IMR-90 (cell line): ENCODE data around the gene DGKH. TPM values are rescaled to one million over a fixed set of nuclear protein-coding genes. Genes with fewer than 3 reads are reported as not detected.

Experiments used
- ATAC-seq: fragments of 200-7000 bp; cut with Tn5 transposase; 2 replicates; pipeline ENCODE4 v1.9.1; 2020; ENCODE audit warnings: low read depth, mild to moderate bottlenecking, moderate library complexity
- BruUV-seq: library from RNA; stranded (reverse); fragments of 400-500 nt; replicated peaks from 2 replicates; lab custom pipeline; 2021; lab: Mats Ljungman, UMichigan
- CTCF ChIA-PET: fragments of 300-600 bp; formaldehyde crosslinking; extraction: SDS; loops from one replicate; lab custom pipeline; 2021; ENCODE audit warnings: antibody characterized with exemption; lab: Yijun Ruan, JAX
- POLR2A ChIA-PET: fragments of 300-600 bp; sonication (Branson Sonifier 250); formaldehyde crosslinking; loops from one replicate; lab custom pipeline; 2022; ENCODE audit warnings: antibody characterized with exemption; ENCODE audit not compliant: unreplicated experiment; lab: Charles Lee
- DNase-seq: peaks from one replicate; pipeline ENCODE4 v3.0.0; 2013
- H2AFZ ChIP-seq: replicated peaks from 2 replicates; pipeline ENCODE3; 2013; ENCODE audit warnings: low read length, mild to moderate bottlenecking; ENCODE audit not compliant: poor library complexity
- H2AK5ac ChIP-seq: 2 replicates; pipeline ENCODE4 v1.6.1; 2013; ENCODE audit warnings: low read depth, low read length, inconsistent platforms
- H2AK9ac ChIP-seq: replicated peaks from 2 replicates; pipeline ENCODE3; 2013; ENCODE audit warnings: mild to moderate bottlenecking, low read depth, low read length, moderate library complexity; ENCODE audit not compliant: poor library complexity
- H2BK120ac ChIP-seq: 2 replicates; pipeline ENCODE4 v1.6.1; 2013; ENCODE audit warnings: low read depth, low read length, inconsistent platforms
- H2BK15ac ChIP-seq: 3 replicates; pipeline ENCODE4 v1.6.1; 2013; ENCODE audit warnings: low read depth, low read length, inconsistent platforms
- H2BK20ac ChIP-seq: 2 replicates; pipeline ENCODE4 v1.6.1; 2013; ENCODE audit warnings: low read depth, mild to moderate bottlenecking, inconsistent platforms, low read length, moderate library complexity
- H2BK5ac ChIP-seq: 2 replicates; pipeline ENCODE4 v1.6.1; 2013; ENCODE audit warnings: mild to moderate bottlenecking, low read depth, low read length, inconsistent platforms; ENCODE audit not compliant: poor library complexity, severe bottlenecking
- H3K14ac ChIP-seq: replicated peaks from 2 replicates; pipeline ENCODE4 v1.6.1; 2013; ENCODE audit warnings: low read depth, low read length, inconsistent platforms
- H3K18ac ChIP-seq: 2 replicates; pipeline ENCODE4 v1.6.1; 2013; ENCODE audit warnings: low read depth, low read length, control low read depth
- H3K23ac ChIP-seq: 2 replicates; pipeline ENCODE4 v1.6.1; 2013; ENCODE audit warnings: low read depth, low read length, inconsistent platforms
- H3K27ac ChIP-seq: 2 replicates; pipeline ENCODE4 v1.5.1; 2013; ENCODE audit warnings: mild to moderate bottlenecking, control low read depth, low read length; ENCODE audit not compliant: insufficient read depth
- H3K27me3 ChIP-seq: 2 replicates; pipeline ENCODE4 v1.6.1; 2013; ENCODE audit warnings: low read length; ENCODE audit not compliant: control insufficient read depth, insufficient read depth
- H3K36me3 ChIP-seq: 2 replicates; pipeline ENCODE4 v1.6.1; 2013; ENCODE audit warnings: low read length, mixed read lengths; ENCODE audit not compliant: control insufficient read depth, insufficient read depth
- H3K4ac ChIP-seq: 2 replicates; pipeline ENCODE4 v1.6.1; 2013; ENCODE audit warnings: low read depth, low read length, inconsistent platforms
- H3K4me1 ChIP-seq: 2 replicates; pipeline ENCODE4 v1.6.1; 2013; ENCODE audit warnings: low read length, mixed read lengths; ENCODE audit not compliant: control insufficient read depth, insufficient read depth
- H3K4me2 ChIP-seq: 2 replicates; pipeline ENCODE4 v1.6.1; 2013; ENCODE audit warnings: low read depth, mild to moderate bottlenecking, control low read depth, low read length, moderate library complexity
- H3K4me3 ChIP-seq: 2 replicates; pipeline ENCODE4 v1.5.1; 2013; ENCODE audit warnings: low read depth, mild to moderate bottlenecking, control low read depth, low read length, moderate library complexity; ENCODE audit not compliant: insufficient read depth
- H3K56ac ChIP-seq: 2 replicates; pipeline ENCODE4 v1.6.1; 2013; ENCODE audit warnings: low read length, inconsistent platforms; ENCODE audit not compliant: insufficient read depth; ENCODE audit errors: extremely low read depth
- H3K79me1 ChIP-seq, 2 experiments: 2 replicates each; pipeline ENCODE4 v1.6.1; 2013; ENCODE audit warnings: low read length in 2 of 2, inconsistent platforms in 1 of 2, low read depth in 1 of 2
- H3K9ac ChIP-seq: 2 replicates; pipeline ENCODE4 v1.6.1; 2013; ENCODE audit warnings: low read depth, low read length, control low read depth
- H3K9me1 ChIP-seq: 2 replicates; pipeline ENCODE4 v1.6.1; 2013; ENCODE audit warnings: low read length, inconsistent platforms; ENCODE audit not compliant: insufficient read depth
- H3K9me3 ChIP-seq: 2 replicates; pipeline ENCODE4 v1.6.1; 2013; ENCODE audit warnings: low read length; ENCODE audit not compliant: control insufficient read depth, insufficient read depth
- H4K20me1 ChIP-seq: 2 replicates; pipeline ENCODE4 v1.6.1; 2013; ENCODE audit warnings: low read length, inconsistent platforms; ENCODE audit not compliant: insufficient read depth
- H4K5ac ChIP-seq: 2 replicates; pipeline ENCODE4 v1.6.1; 2013; ENCODE audit warnings: mild to moderate bottlenecking, low read depth, low read length, control low read depth
- H4K8ac ChIP-seq, 2 experiments: 2 replicates each; pipeline ENCODE4 v1.6.1; 2013; ENCODE audit warnings: low read depth in 2 of 2, low read length in 2 of 2, control low read depth in 1 of 2, inconsistent platforms in 1 of 2
- H4K91ac ChIP-seq: 2 replicates; pipeline ENCODE4 v1.6.1; 2013; ENCODE audit warnings: low read depth, low read length, inconsistent platforms; ENCODE audit not compliant: insufficient read depth
- BHLHE40 ChIP-seq: fragments of 150-350 bp; IDR thresholded peaks from 2 replicates; pipeline ENCODE4 v1.6.1; 2016; ENCODE audit warnings: mild to moderate bottlenecking, low read depth, low read length
- CEBPB ChIP-seq: IDR thresholded peaks from 2 replicates; pipeline ENCODE4 v1.6.1; 2012; ENCODE audit warnings: low read depth, low read length, improper control_type of control experiment
- CHD1 ChIP-seq: IDR thresholded peaks from 2 replicates; pipeline ENCODE4 v1.6.1; 2012; ENCODE audit warnings: low read depth, low read length, improper control_type of control experiment
- CTCF ChIP-seq: conservative IDR thresholded peaks from 2 replicates; pipeline ENCODE4 v1.5.1; 2012; ENCODE audit warnings: mild to moderate bottlenecking, low read depth, low read length, improper control_type of control experiment
- ELK1 ChIP-seq: fragments of 150-350 bp; IDR thresholded peaks from 2 replicates; pipeline ENCODE4 v1.6.1; 2016; ENCODE audit warnings: low read depth, mild to moderate bottlenecking, low read length, moderate library complexity, borderline replicate concordance
- FOS ChIP-seq: fragments of 150-350 bp; IDR thresholded peaks from 2 replicates; pipeline ENCODE4 v1.6.1; 2016; ENCODE audit warnings: low read depth, low read length
- MAFK ChIP-seq: IDR thresholded peaks from 2 replicates; pipeline ENCODE4 v1.6.1; 2012; ENCODE audit warnings: low read depth, low read length, improper control_type of control experiment
- MAZ ChIP-seq: IDR thresholded peaks from 2 replicates; pipeline ENCODE4 v1.6.1; 2012; ENCODE audit warnings: low read depth, mild to moderate bottlenecking, low read length, improper control_type of control experiment, moderate library complexity, borderline replicate concordance
- MXI1 ChIP-seq: IDR thresholded peaks from 2 replicates; pipeline ENCODE4 v1.6.1; 2012; ENCODE audit warnings: low read depth, mild to moderate bottlenecking, low read length, moderate library complexity, borderline replicate concordance
- NFE2L2 ChIP-seq: fragments of 150-350 bp; IDR thresholded peaks from 2 replicates; pipeline ENCODE4 v1.6.1; 2016; ENCODE audit warnings: low read depth, mild to moderate bottlenecking, low read length
- POLR2A ChIP-seq: IDR thresholded peaks from 2 replicates; pipeline ENCODE4 v1.6.1; 2012; ENCODE audit warnings: mild to moderate bottlenecking, low read depth, low read length
- RAD21 ChIP-seq: IDR thresholded peaks from 2 replicates; pipeline ENCODE4 v1.6.1; 2012; ENCODE audit warnings: low read length, improper control_type of control experiment
- RCOR1 ChIP-seq: IDR thresholded peaks from 2 replicates; pipeline ENCODE4 v1.6.1; 2012; ENCODE audit warnings: mild to moderate bottlenecking, low read length, improper control_type of control experiment; ENCODE audit not compliant: insufficient replicate concordance
- RFX5 ChIP-seq: IDR thresholded peaks from 2 replicates; pipeline ENCODE4 v1.8.0; 2012; ENCODE audit warnings: low read depth, mild to moderate bottlenecking, low read length, moderate library complexity
- SMC3 ChIP-seq: fragments of 150-350 bp; IDR thresholded peaks from 2 replicates; pipeline ENCODE4 v1.6.1; 2016; ENCODE audit warnings: low read depth, mild to moderate bottlenecking, antibody characterized with exemption, low read length, moderate library complexity
- USF2 ChIP-seq: fragments of 150-350 bp; IDR thresholded peaks from 2 replicates; pipeline ENCODE4 v1.6.1; 2017; ENCODE audit warnings: mild to moderate bottlenecking, antibody characterized with exemption, low read length, low read depth
- WGBS, 2 experiments: methylation state at CpG; one replicate each; pipeline versions ENCODE4 v1.1.5 to v1.1.7; 2013; ENCODE audit warnings: missing lambda C conversion rate in 2 of 2; ENCODE audit not compliant: insufficient read length in 1 of 2; ENCODE audit errors: extremely low coverage in 2 of 2; 5-methylcytosine and 5-hydroxymethylcytosine counted together
- dilution Hi-C: fragments of 300-500 bp; cut with HindIII; formaldehyde crosslinking; loops from one replicate; pipeline ENCODE4 v1.14.3; 2018; ENCODE audit warnings: low sequenced_read_pairs; ENCODE audit not compliant: unreplicated experiment
- in situ Hi-C: fragments of 300-500 bp; cut with MboI; formaldehyde crosslinking; loops from 3 replicates; pipeline ENCODE4 v1.14.3; 2019; ENCODE audit warnings: low sequenced_read_pairs, inconsistent platforms, mixed read lengths
- intact Hi-C: fragments of 100-400 bp; cut with micrococcal nuclease; formaldehyde crosslinking; loops from 2 replicates; pipeline ENCODE4 v1.10.0; 2022
- polyA plus RNA-seq, 3 experiments: library from polyadenylated mRNA; depleted of rRNA; stranded (reverse); fragments of >200 nt; gene quantifications; 2 replicates each; pipeline ENCODE4 v1.2.3, GENCODE V29; 2012; ENCODE audit warnings: low replicate concordance in 1 of 3
- total RNA-seq: library from RNA; depleted of rRNA; stranded (reverse); fragments of >200 nt; gene quantifications from 2 replicates; pipeline ENCODE4 v1.2.3, GENCODE V29; 2012

The DGKH gene
- total and polyA plus RNA-seq, 2 of the 4 experiments (the other 2 are of a cell fraction): 2.0 to 13.4 TPM

- H3K23ac ChIP-seq: 0 out of 2 replicates have a peak overlapping the region, but pooled peaks have one; percentile 5
- TF ChIP-seq RAD21 (no peak), CHD1 (no peak), SMC3 (no peak), BHLHE40 (no peak), FOS (no peak), NFE2L2 (no peak), MAZ (no peak), USF2 (no peak), MXI1 (no peak), ELK1 (no peak), RFX5 (no peak), CTCF (no peak), MAFK (no peak), RCOR1 (no peak), POLR2A (no peak), CEBPB (no peak)
- H2AK9ac ChIP-seq: no peak overlapping the region
- no peak overlapping the region for H2AFZ ChIP-seq
- WGBS, 2 experiments: 80% methylated on average over 1 of the region's 6 CpGs; no CpG with 5 or more reads in 1 of the 2 experiments
- H3K56ac ChIP-seq: no peak overlapping the region
- CTCF ChIA-PET: no interaction called here
- no peaks in the 10 kb centered on the region for H3K27me3 ChIP-seq
- BruUV-seq: no TSS peak
- no peaks in the 10 kb centered on the region; the same call in 1 of the 2 replicates for H3K9me1 ChIP-seq
- no peak overlapping the region for H4K8ac ChIP-seq
- H2BK15ac ChIP-seq: no peak overlapping the region
- in situ Hi-C loops: no loop called here
- no peak overlapping the region for H3K9ac ChIP-seq
- dilution Hi-C loops: no loop called here
- H3K36me3 ChIP-seq: peaks cover 3% of the 10 kb centered on the region
- peaks cover 18 to 35% of the 10 kb centered on the region in 2 experiments for H3K79me1 ChIP-seq
- H4K20me1 ChIP-seq: no peaks in the 10 kb centered on the region
- intact Hi-C loops: no loop called here
- H3K18ac ChIP-seq: no peak overlapping the region
- H2BK5ac ChIP-seq: no peak overlapping the region
- DNase-seq (no peak), ATAC-seq (no peak)
- H3K14ac ChIP-seq: no peak overlapping the region
- no peak overlapping the region for H2BK120ac ChIP-seq
- no peak overlapping the region for H3K4me2 ChIP-seq
- no peaks in the 10 kb centered on the region; the same call in 1 of the 2 replicates for H3K9me3 ChIP-seq
- POLR2A ChIA-PET: no interaction called here
- no peak overlapping the region for H3K4ac ChIP-seq
- no peak overlapping the region for H3K27ac ChIP-seq
- no peak overlapping the region for H3K4me3 ChIP-seq
- no peak overlapping the region for H4K91ac ChIP-seq
- no peak overlapping the region for H2AK5ac ChIP-seq
- H3K4me1 ChIP-seq: no peaks in the 10 kb centered on the region
- no peak overlapping the region for H2BK20ac ChIP-seq
- no peak overlapping the region for H4K5ac ChIP-seq
Observed at GRCh38 chr13:42056583-42056982, 8.1 kb downstream of the DGKH start.
